ENCODE measurements around the gene CACNA1S.

Gene CACNA1S

GRCh38 chr1:201112173-201112731 lies at the start of gene CACNA1S:
CACNA1S (minus strand) TSS chr1:201112426; CDS start chr1:201112339, 87 bp downstream.
- DNase-seq = no peak

- DNase-seq = no peak
Measured at GRCh38 chr1:201157949-201158348, 45.7 kb upstream of the CACNA1S start.

GRCh38 chr1:201156819-201157218 lies 44.6 kb upstream of the CACNA1S start:
- DNase-seq = no peak

DNA sequence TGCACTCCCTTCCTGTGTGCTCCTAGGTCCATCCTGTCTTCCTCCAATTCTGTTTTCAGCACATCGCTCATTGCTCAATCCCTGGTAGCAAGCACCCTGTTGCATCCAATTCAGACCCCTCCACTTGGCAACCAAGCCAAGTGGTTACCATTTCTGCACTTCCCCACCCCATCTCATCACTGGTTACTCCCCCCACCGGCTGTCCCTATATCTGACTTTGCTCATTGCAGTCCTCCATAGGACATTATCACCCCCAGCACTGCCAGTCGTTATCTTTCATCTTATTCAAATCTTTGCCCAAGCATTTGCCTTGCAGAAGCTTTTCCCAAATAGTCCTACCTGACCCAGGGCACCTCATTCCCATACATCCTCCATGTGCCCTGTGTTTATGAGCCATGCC lies 44.1 kb upstream of the CACNA1S start:
- DNase-seq = no peak

DNA sequence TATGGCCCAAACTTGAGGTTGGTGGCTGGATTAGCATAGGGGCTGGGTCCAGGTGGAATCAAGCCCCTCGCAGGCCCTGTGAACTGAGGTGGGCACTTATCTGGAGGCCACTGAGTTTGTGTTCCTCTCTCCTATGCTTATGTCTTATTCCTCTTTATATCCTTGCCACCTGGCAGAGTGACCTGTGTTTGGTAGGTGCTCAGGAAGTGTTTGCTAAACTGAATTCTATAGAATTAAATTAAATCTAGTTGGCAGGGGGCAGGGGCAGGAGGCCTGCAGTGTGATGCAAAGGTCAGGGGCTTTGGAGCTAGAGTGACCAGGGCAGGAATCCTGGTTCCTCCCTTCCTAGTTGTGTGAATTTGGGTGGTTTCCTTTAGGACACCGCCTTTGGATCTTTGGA lies 43.1 kb upstream of the CACNA1S start:
- DNase-seq = no peak

GRCh38 chr1:201154389-201155165 lies 42.4 kb upstream of the CACNA1S start, which contains the start of gene TMEM9:
TMEM9 (minus strand) TSS chr1:201154474; CDS start chr1:201153923, 551 bp downstream.
- peak; percentile 86 for DNase-seq

DNA sequence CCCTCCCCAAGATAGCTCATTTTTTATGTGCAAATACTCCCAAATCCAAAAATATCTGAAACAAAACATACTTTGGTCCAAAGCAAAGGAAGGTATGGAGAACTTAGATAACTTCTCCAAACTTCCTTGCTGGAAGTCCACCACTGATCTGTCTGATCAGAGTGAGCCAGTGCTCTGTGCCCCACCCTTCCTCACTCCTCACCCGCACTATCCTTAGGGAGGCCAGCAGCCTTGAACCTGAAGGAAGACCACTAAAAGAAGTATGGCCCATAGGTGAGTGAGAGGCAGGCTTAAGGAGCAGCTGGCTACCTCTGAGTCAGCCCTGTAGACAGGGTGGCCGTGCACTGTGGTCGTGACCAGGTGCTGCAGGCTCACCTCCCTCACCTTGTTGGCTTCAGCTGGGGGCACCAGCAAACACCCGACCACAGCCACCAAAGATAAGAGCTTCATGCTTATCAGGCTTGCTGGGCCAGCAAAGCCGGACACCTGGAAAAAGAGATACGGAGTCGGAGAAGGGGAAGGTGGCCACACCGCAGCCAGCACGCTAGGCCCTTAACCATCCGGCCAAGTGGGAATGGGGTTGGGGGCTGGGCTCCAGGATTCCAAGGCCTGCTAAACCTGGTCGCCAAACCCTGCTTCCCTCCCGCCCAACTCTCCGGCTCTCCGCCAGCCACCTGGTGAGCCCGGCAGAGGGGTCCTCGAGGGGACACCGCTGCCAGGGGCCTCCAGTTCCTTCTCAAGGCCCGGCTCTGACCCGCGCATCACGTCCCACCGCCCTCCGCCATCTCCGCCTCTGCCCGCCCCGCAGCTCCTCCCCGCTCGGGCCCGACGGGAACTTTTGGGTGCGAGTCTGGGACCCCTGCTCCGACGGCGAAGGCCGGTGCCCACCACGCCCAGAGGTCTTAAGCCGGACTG lies 41.5 kb upstream of the CACNA1S start:
- no peak for DNase-seq

DNA sequence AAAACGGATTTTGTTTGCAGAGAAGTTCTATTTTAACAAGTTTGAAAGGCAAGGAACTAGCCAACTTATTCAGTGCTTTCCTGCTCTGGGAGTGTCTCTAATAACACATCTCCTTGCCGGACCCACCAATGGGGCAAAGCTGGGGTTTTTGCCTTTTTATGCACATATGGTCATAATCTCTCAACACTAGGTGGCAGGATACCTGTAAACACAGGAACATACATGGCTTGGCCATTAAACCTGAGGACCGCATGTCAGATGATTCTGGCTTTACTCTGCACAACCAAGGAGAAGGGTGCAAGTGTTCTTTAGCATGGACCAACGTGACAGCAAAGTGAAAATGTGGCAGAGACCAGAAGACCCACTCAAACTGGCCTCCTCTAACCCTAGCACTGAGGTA lies 37.2 kb upstream of the CACNA1S start:
- no peak for DNase-seq

DNA sequence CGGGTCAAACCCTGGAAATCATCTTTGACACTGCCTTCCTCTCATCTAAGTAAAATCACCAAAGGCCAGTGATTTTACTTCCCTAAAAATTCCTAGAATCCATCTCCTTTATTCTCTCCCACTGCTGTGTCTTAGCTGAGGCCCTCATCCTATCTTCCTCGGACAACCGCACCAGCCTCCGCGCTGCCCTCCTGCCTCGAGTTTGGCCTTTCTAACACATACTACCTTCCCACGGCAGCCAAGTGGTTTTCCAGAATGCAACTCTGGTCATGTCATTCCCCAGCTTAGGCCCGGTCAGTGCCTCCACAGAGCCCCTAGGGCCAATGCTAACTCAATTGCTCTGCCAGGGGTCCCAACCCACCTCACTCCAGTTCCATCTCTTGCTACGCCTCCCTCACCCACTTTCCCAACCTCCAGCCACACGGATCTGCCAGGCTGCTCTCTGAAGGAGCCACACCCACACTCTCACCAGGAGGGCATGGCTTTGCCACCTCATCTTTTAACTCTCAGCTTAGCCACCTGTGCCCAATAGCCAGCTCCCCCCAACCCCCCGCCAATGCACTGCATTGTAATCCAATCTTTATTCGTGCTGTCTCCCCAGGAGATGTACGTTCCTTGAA lies 35.3 kb upstream of the CACNA1S start:
- no peak for DNase-seq

DNA sequence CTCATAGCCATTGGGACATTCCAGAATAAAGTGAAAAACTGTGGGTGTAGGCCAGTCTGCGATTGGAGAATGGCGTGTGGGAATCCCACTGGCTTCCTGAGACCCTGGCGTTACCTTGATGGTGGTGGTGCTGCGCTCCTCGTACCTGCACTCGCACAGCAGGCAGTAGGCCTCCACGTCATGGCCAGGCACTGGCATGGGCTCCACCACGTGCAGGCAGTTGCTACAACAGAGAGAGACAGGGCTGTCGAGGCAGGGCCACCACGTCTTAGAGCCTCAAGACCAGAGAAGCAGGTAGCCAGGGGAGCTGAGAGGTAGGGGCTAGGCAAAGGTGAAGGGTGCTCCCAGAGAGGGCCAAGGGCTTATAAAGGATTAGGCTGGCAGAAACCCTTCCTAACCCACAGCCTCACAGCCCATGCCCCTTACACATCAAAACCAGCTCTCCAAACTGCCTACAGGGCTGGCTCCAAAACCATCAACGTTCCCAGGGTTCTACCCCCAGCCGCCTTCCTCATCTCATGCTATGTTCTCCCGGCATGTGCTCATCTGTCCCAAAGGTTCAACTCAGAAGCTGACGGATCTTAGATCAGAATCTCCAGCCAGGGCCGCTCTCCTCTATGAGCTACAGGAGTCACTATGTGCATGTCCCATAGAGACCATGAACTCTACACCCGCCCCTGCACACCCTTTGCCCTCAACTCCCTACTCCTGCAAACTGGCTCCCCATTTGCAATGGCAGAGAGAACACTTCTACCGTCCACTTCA lies 34.6 kb upstream of the CACNA1S start:
- DNase-seq = no peak

DNA sequence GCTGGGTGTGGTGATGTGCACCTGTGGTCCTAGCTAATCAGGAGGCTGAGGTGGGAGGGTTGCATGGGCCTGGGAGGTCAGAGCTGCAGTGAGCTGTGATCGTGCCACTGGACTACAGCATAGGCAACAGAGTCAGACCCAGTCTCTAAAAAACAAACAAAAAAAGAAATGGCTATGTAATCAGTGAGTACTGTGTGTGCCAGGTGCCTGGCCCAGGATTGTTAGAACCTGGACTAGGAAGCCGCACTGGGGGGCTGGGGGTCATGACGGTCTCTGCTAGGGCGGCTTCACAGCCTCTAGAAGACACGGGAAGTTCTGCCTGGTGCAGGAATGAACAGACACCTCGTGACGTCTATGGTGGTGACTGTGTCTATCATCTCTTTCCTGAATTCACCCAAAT lies 33.6 kb upstream of the CACNA1S start:
- no peak for DNase-seq

GRCh38 chr1:201145132-201145531 lies 32.9 kb upstream of the CACNA1S start:
- DNase-seq = no peak

DNA sequence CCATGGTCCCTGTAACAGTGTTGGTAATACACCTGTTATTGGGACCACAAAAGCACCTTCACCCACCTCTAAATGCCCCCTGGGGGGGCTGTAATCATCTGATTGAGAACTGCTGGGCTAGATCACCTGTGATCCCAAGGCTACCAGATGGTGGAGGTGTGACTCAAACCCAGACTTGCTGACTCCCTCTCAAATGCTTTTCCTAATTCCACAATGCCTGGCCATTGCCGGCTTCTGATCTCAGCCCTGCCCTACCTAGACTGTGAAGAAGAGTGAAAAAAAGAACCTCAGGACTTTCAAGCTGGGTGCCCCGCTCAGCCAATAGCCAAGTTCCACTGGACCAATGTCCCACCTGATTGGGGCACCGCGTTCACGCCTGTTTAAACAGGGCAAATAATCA lies 32.5 kb upstream of the CACNA1S start:
- DNase-seq = no peak

GRCh38 chr1:201143726-201144635 lies 31.8 kb upstream of the CACNA1S start:
- DNase-seq = no peak

GRCh38 chr1:201142849-201143725 lies 30.9 kb upstream of the CACNA1S start:
- DNase-seq = no peak

GRCh38 chr1:201142011-201142848 lies 30.0 kb upstream of the CACNA1S start:
- no peak for DNase-seq

DNA sequence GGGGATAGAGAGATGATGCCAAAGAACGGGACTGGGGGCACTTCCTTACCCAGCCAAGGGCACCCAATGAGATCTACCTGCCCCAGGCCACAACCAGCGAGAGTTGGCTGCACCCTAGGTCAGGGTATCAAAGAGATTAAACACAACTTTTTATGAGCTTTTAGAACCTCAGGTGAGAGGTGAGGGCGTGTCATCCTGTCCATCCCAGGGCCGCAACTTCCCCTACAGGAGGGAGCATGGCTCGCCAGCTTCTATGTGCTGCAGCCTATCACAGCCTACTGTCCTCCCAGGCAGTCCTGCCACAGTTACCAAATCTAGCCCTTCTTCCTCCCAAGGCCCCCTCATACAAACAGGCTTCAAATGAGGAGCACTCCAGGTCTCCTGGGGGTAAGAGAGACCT lies 29.2 kb upstream of the CACNA1S start:
- no peak for DNase-seq

DNA sequence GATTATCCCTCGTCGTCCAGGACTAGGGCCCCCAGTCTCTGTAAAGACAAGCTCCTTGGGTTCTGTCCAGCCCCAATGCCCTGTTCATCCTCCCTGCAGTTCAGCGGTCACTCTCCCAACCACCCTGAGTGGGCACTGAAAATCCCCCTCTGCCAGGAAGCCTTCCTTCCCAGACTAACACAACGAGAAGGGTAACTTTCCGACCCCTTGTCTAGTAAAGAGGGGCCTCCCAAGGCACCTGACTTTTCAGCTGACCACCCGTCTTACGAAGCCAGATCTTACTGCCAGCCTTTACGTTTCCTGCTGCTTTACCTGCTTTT lies 28.7 kb upstream of the CACNA1S start:
- DNase-seq = no peak

GRCh38 chr1:201140235-201140940 lies 28.2 kb upstream of the CACNA1S start:
- DNase-seq = no peak

Measured in KG1 (cell line).